ENCODE measurements around the gene USP47. TPM values are rescaled to one million over a fixed set of nuclear protein-coding genes. Genes with fewer than 3 reads are reported as not detected.

The USP47 gene
- total and polyA plus RNA-seq, 9 of the 15 experiments (the other 6 are each of a cell fraction or from before 2014, with no cell fraction given), result 13.1 to 63.6 (median 34.7) TPM

DNA sequence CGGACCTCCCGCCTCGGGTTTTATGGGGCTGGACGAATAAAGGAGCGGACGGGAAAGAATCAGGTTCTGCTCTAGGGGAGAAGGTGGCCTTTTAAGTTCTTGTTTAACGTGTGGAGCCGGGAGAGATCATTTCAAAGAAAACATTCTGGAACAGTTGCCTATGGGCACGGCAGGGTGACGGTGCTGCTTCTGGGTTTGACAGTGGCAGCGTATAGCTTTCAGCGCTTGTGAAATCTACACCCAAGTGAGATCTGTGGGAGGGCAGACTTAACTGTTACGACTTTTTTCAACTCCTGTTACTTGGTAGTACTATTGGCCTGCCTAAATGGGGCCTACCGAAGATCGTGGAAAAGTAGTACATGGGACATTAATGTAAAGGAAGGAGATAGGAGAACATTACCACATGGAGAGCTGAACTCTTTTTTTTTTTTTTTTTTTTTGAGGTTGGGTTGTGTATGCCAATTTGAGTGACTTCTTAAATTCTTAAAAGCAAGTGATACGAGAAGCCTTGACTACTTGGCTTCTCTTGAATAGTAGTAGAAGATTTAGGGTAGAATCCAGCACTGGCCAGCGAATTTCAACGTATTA, 743 bp downstream of the USP47 start (continued):
- TF ChIP-seq, protein P1, sequence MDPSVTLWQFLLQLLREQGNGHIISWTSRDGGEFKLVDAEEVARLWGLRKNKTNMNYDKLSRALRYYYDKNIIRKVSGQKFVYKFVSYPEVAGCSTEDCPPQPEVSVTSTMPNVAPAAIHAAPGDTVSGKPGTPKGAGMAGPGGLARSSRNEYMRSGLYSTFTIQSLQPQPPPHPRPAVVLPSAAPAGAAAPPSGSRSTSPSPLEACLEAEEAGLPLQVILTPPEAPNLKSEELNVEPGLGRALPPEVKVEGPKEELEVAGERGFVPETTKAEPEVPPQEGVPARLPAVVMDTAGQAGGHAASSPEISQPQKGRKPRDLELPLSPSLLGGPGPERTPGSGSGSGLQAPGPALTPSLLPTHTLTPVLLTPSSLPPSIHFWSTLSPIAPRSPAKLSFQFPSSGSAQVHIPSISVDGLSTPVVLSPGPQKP (CRISPR knock-in tag; IDR thresholded peaks at IDR 0.05), result no peak
- no peak for TF ChIP-seq ASH1L (IDR thresholded peaks at IDR 0.05; ENCODE audit: borderline replicate concordance, low read depth, partially characterized antibody)
- TF ChIP-seq, protein P2, sequence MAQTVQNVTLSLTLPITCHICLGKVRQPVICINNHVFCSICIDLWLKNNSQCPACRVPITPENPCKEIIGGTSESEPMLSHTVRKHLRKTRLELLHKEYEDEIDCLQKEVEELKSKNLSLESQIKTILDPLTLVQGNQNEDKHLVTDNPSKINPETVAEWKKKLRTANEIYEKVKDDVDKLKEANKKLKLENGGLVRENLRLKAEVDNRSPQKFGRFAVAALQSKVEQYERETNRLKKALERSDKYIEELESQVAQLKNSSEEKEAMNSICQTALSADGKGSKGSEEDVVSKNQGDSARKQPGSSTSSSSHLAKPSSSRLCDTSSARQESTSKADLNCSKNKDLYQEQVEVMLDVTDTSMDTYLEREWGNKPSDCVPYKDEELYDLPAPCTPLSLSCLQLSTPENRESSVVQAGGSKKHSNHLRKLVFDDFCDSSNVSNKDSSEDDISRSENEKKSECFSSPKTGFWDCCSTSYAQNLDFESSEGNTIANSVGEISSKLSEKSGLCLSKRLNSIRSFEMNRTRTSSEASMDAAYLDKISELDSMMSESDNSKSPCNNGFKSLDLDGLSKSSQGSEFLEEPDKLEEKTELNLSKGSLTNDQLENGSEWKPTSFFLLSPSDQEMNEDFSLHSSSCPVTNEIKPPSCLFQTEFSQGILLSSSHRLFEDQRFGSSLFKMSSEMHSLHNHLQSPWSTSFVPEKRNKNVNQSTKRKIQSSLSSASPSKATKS (CRISPR knock-in tag; IDR thresholded peaks at IDR 0.05), result no peak
- TF ChIP-seq MCM5 (IDR thresholded peaks at IDR 0.05; ENCODE audit: low read depth), result no peak
- TF ChIP-seq HDAC1 (IDR thresholded peaks at IDR 0.05), result 0 out of 4 replicates have a peak, but pooled peaks of 1 of the 2 experiments have one; percentile 34
- 0 out of 2 replicates have a peak, but pooled peaks have one; percentile 4 for TF ChIP-seq OTX1 (CRISPR knock-in tag; IDR thresholded peaks at IDR 0.05)
- TF ChIP-seq MIER1 (IDR thresholded peaks at IDR 0.05; ENCODE audit: low read depth), result no peak
- no peak for TF ChIP-seq ZC3H4 (CRISPR knock-in tag; IDR thresholded peaks at IDR 0.05; ENCODE audit: borderline replicate concordance)
- no peak for TF ChIP-seq SMC3 (conservative IDR thresholded peaks at IDR 0.05; ENCODE audit: insufficient read depth, low read depth, low read length)
- TF ChIP-seq, protein P3, sequence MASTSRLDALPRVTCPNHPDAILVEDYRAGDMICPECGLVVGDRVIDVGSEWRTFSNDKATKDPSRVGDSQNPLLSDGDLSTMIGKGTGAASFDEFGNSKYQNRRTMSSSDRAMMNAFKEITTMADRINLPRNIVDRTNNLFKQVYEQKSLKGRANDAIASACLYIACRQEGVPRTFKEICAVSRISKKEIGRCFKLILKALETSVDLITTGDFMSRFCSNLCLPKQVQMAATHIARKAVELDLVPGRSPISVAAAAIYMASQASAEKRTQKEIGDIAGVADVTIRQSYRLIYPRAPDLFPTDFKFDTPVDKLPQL (IDR thresholded peaks at IDR 0.05; ENCODE audit: extremely low read depth, insufficient read length), result no peak
- TF ChIP-seq RNF2 (IDR thresholded peaks at IDR 0.05), result 0 out of 2 replicates have a peak, but pooled peaks have one; percentile 17
- no peak for TF ChIP-seq TSC22D4 (tag; IDR thresholded peaks at IDR 0.05)
- TF ChIP-seq ZNF780A (CRISPR knock-in tag; IDR thresholded peaks at IDR 0.05), result no peak
- TF ChIP-seq ZBTB7A (IDR thresholded peaks at IDR 0.05; ENCODE audit: borderline replicate concordance, control insufficient read depth, low read depth, low read length), result no peak
- TF ChIP-seq, protein P4, sequence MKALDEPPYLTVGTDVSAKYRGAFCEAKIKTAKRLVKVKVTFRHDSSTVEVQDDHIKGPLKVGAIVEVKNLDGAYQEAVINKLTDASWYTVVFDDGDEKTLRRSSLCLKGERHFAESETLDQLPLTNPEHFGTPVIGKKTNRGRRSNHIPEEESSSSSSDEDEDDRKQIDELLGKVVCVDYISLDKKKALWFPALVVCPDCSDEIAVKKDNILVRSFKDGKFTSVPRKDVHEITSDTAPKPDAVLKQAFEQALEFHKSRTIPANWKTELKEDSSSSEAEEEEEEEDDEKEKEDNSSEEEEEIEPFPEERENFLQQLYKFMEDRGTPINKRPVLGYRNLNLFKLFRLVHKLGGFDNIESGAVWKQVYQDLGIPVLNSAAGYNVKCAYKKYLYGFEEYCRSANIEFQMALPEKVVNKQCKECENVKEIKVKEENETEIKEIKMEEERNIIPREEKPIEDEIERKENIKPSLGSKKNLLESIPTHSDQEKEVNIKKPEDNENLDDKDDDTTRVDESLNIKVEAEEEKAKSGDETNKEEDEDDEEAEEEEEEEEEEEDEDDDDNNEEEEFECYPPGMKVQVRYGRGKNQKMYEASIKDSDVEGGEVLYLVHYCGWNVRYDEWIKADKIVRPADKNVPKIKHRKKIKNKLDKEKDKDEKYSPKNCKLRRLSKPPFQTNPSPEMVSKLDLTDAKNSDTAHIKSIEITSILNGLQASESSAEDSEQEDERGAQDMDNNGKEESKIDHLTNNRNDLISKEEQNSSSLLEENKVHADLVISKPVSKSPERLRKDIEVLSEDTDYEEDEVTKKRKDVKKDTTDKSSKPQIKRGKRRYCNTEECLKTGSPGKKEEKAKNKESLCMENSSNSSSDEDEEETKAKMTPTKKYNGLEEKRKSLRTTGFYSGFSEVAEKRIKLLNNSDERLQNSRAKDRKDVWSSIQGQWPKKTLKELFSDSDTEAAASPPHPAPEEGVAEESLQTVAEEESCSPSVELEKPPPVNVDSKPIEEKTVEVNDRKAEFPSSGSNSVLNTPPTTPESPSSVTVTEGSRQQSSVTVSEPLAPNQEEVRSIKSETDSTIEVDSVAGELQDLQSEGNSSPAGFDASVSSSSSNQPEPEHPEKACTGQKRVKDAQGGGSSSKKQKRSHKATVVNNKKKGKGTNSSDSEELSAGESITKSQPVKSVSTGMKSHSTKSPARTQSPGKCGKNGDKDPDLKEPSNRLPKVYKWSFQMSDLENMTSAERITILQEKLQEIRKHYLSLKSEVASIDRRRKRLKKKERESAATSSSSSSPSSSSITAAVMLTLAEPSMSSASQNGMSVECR (CRISPR knock-in tag; IDR thresholded peaks at IDR 0.05), result no peak
- TF ChIP-seq SMAD1 (IDR thresholded peaks at IDR 0.05; ENCODE audit: low read depth, low read length, partially characterized antibody), result no peak
- TF ChIP-seq, protein P5, sequence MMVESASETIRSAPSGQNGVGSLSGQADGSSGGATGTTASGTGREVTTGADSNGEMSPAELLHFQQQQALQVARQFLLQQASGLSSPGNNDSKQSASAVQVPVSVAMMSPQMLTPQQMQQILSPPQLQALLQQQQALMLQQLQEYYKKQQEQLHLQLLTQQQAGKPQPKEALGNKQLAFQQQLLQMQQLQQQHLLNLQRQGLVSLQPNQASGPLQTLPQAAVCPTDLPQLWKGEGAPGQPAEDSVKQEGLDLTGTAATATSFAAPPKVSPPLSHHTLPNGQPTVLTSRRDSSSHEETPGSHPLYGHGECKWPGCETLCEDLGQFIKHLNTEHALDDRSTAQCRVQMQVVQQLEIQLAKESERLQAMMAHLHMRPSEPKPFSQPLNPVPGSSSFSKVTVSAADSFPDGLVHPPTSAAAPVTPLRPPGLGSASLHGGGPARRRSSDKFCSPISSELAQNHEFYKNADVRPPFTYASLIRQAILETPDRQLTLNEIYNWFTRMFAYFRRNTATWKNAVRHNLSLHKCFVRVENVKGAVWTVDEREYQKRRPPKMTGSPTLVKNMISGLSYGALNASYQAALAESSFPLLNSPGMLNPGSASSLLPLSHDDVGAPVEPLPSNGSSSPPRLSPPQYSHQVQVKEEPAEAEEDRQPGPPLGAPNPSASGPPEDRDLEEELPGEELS (CRISPR knock-in tag; IDR thresholded peaks at IDR 0.05; ENCODE audit: borderline replicate concordance), result no peak
- TF ChIP-seq ZNF785 (CRISPR knock-in tag; IDR thresholded peaks at IDR 0.05), result no peak
